HepG2 (cell line): Measurements from ENCODE around the gene SEC63. TPM values are rescaled to one million over a fixed set of nuclear protein-coding genes. Genes with fewer than 3 reads are reported as not detected.
"Not testable (repeated sequence)": the region's sequence is repeated elsewhere in the genome, so short reads cannot be mapped to it uniquely, and the experiment has no call there.

Experiments
- ATAC-seq: fragments of 200-7000 bp; cut with Tn5 transposase; 3 replicates; pipeline ENCODE4 v1.9.1; 2020; ENCODE audit warnings: mild to moderate bottlenecking, moderate library complexity
- BruUV-seq: library from RNA; stranded (reverse); fragments of 400-500 nt; replicated peaks from 2 replicates; lab custom pipeline; 2021; lab: Mats Ljungman, UMichigan
- CTCF ChIA-PET: fragments of 300-600 bp; formaldehyde crosslinking; extraction: SDS; loops from one replicate; lab custom pipeline; 2021; ENCODE audit warnings: low total read pairs, inconsistent platforms, low intra/inter-chr PET ratio; lab: Yijun Ruan, JAX
- POLR2A ChIA-PET: fragments of 350-600 bp; sonication (Branson Sonifier 250); formaldehyde crosslinking; loops from one replicate; lab custom pipeline; 2020; ENCODE audit warnings: antibody characterized with exemption, inconsistent platforms; lab: Yijun Ruan, JAX
- DNase-seq: peaks from one replicate; pipeline ENCODE4 v3.0.0-alpha.2; 2015; ENCODE audit warnings: low spot score
- FAIRE-seq: peaks from 3 replicates; lab custom pipeline; 2011; peaks lifted over from hg19 to GRCh38; lab: Jason Lieb, UNC
- H2AFZ ChIP-seq: one replicate; pipeline ENCODE4 v1.6.1; 2011; ENCODE audit warnings: low read length, inconsistent platforms
- H3K27ac ChIP-seq: fragments of 300-600 bp; 3 replicates; pipeline ENCODE4 v1.8.0; 2011; ENCODE audit warnings: mixed run types, mild to moderate bottlenecking, mixed read lengths, low read length, inconsistent platforms; ENCODE audit not compliant: insufficient read depth; ENCODE audit errors: extremely low read length
- H3K27me3 ChIP-seq, 2 experiments: fragments of 200-600 bp in 1 of 2; 2 replicates in 1 of 2; 3 replicates in 1 of 2; pipeline versions ENCODE4 v1.6.0 to v1.8.0; 2011; ENCODE audit warnings: low read length in 2 of 2, mild to moderate bottlenecking in 2 of 2, moderate library complexity in 2 of 2, inconsistent platforms in 1 of 2; ENCODE audit not compliant: insufficient read depth in 2 of 2, control insufficient read depth in 1 of 2
- H3K36me3 ChIP-seq, 2 experiments: fragments of 200-600 bp in 1 of 2; replicated peaks in 1 of 2; 2 replicates in 1 of 2; 3 replicates in 1 of 2; pipeline versions ENCODE4 v1.5.1 to v1.8.0; 2011; ENCODE audit warnings: low read length in 2 of 2, inconsistent platforms in 1 of 2; ENCODE audit not compliant: insufficient read depth in 2 of 2, control insufficient read depth in 1 of 2
- H3K4me1 ChIP-seq: 2 replicates; pipeline ENCODE4 v1.5.1; 2012; ENCODE audit warnings: low read length, inconsistent platforms; ENCODE audit not compliant: insufficient read depth
- H3K4me2 ChIP-seq: 2 replicates; pipeline ENCODE4 v1.6.0; 2011; ENCODE audit warnings: low read depth, low read length, inconsistent platforms
- H3K4me3 ChIP-seq, 3 experiments: fragments of 200-600 bp in 1 of 3; sonication (generic), shearing (Covaris generic) in 1 of 3; replicated peaks in 1 of 3; 2 replicates each; pipeline ENCODE4 v1.5.1; 2011 to 2016; ENCODE audit warnings: low read length in 3 of 3, inconsistent platforms in 2 of 3, low read depth in 2 of 3, mild to moderate bottlenecking in 2 of 3, control low read depth in 1 of 3, mixed read lengths in 1 of 3; ENCODE audit not compliant: insufficient read depth in 1 of 3
- H3K79me2 ChIP-seq: one replicate; pipeline ENCODE4 v1.6.1; 2011; ENCODE audit warnings: low read length, inconsistent platforms; ENCODE audit not compliant: insufficient read depth
- H3K9ac ChIP-seq: 2 replicates; pipeline ENCODE4 v1.6.0; 2011; ENCODE audit warnings: mild to moderate bottlenecking, low read depth, low read length, inconsistent platforms; ENCODE audit not compliant: insufficient read depth
- H3K9me3 ChIP-seq: 2 replicates; pipeline ENCODE4 v1.5.1; 2012; ENCODE audit warnings: mild to moderate bottlenecking, low read length
- H4K20me1 ChIP-seq: 2 replicates; pipeline ENCODE4 v1.6.0; 2011; ENCODE audit warnings: inconsistent platforms, mild to moderate bottlenecking, low read length, moderate library complexity; ENCODE audit not compliant: insufficient read depth
- HOXA9 ChIP-seq: sonication (generic); formaldehyde crosslinking; IDR thresholded peaks from 2 replicates; pipeline ENCODE4 v1.8.1; 2022; ENCODE audit warnings: missing genetic modification reagents, mild to moderate bottlenecking, moderate library complexity, borderline replicate concordance
- MYPOP ChIP-seq: sonication (generic); formaldehyde crosslinking; IDR thresholded peaks from 2 replicates; pipeline ENCODE4 v1.8.1; 2023; ENCODE audit warnings: mild to moderate bottlenecking, moderate library complexity, missing genetic modification reagents
- RFXAP ChIP-seq: sonication (generic); formaldehyde crosslinking; IDR thresholded peaks from 2 replicates; pipeline ENCODE4 v1.4.0; 2020; ENCODE audit warnings: missing genetic modification reagents, borderline replicate concordance
- TIGD3 ChIP-seq: sonication (generic); formaldehyde crosslinking; IDR thresholded peaks from 2 replicates; pipeline ENCODE4 v1.5.1; 2020; ENCODE audit warnings: mild to moderate bottlenecking, missing genetic modification reagents, borderline replicate concordance
- ZNF121 ChIP-seq: sonication (generic); formaldehyde crosslinking; IDR thresholded peaks from 2 replicates; pipeline ENCODE4 v1.5.0; 2020; ENCODE audit warnings: mild to moderate bottlenecking, missing genetic modification reagents
- ZNF280D ChIP-seq: sonication (generic); formaldehyde crosslinking; IDR thresholded peaks from 2 replicates; pipeline ENCODE4 v1.5.1; 2020; ENCODE audit warnings: mild to moderate bottlenecking, missing genetic modification reagents
- ZNF333 ChIP-seq: sonication (generic); formaldehyde crosslinking; IDR thresholded peaks from 2 replicates; pipeline ENCODE4 v1.4.0; 2020; ENCODE audit warnings: mild to moderate bottlenecking, missing genetic modification reagents, borderline replicate concordance
- ZNF441 ChIP-seq: sonication (generic); formaldehyde crosslinking; IDR thresholded peaks from 2 replicates; pipeline ENCODE4 v1.7.0; 2021; ENCODE audit warnings: missing genetic modification reagents, borderline replicate concordance
- ZNF572 ChIP-seq: sonication (generic); formaldehyde crosslinking; IDR thresholded peaks from 2 replicates; pipeline ENCODE4 v1.5.1; 2020; ENCODE audit warnings: mild to moderate bottlenecking, missing genetic modification reagents
- ZNF749 ChIP-seq: sonication (generic); formaldehyde crosslinking; IDR thresholded peaks from 2 replicates; pipeline ENCODE4 v1.8.0; 2022; ENCODE audit warnings: mild to moderate bottlenecking, missing genetic modification reagents, moderate library complexity, borderline replicate concordance
- WGBS: methylation state at CpG from one replicate; pipeline ENCODE4 v1.1.6; 2017; ENCODE audit warnings: low lambda C conversion rate; 5-methylcytosine and 5-hydroxymethylcytosine counted together
- in situ Hi-C: cut with HindIII; loops from 2 replicates; pipeline ENCODE4 v1.10.0; 2017; ENCODE audit warnings: low pct_unique_long_range_greater_than_20kb; ENCODE audit not compliant: extremely low pct_ligation_motif_present
- intact Hi-C: fragments of 100-400 bp; cut with micrococcal nuclease; formaldehyde crosslinking; loops from one replicate; pipeline ENCODE4 v1.10.0; 2022; ENCODE audit not compliant: unreplicated experiment
- polyA plus RNA-seq, 8 experiments: library from polyadenylated mRNA; depleted of rRNA in 3 of 8; stranded (reverse) in 7 of 8; unstranded in 1 of 8; fragments of >200 nt; fragmentation: Illumina TruSeq in 4 of 8; extraction: Trizol in 4 of 8; gene quantifications; 2 replicates each; pipeline versions ENCODE4 v1.2.1 to v1.2.3, GENCODE V29; 2011 to 2016; ENCODE audit warnings: low read depth in 4 of 8, missing spikeins in 1 of 8, mixed read lengths in 1 of 8; ENCODE audit not compliant: insufficient read depth in 1 of 8
- total RNA-seq, 5 experiments: library from RNA; depleted of rRNA; stranded (reverse); fragments of >200 nt; fragmentation: Illumina TruSeq; extraction: Trizol; gene quantifications; 2 replicates each; pipeline ENCODE4 v1.2.3, GENCODE V29; 2016; ENCODE audit warnings: low read depth in 1 of 5

SEC63 gene
- total and polyA plus RNA-seq, 2 of the 13 experiments (the other 11 are each of a cell fraction or from before 2014, with no cell fraction given), result 20.2 to 45.9 TPM

- peaks cover 0 to 7% of the 10 kb centered on the region in 2 experiments; a peak in 1 of 5 replicates for H3K36me3 ChIP-seq
- 82% methylated on average over 3 of the region's 3 CpGs for WGBS
- DNase-seq (no peak), FAIRE-seq (no peak), ATAC-seq (peak; percentile 27; the same call in 1 of the 3 replicates)
- CTCF ChIA-PET, result no interaction called here
- TF ChIP-seq MYPOP (CRISPR knock-in tag) (no peak), HOXA9 (CRISPR knock-in tag) (no peak), ZNF121 (CRISPR knock-in tag) (no peak), RFXAP (CRISPR knock-in tag) (no peak), TIGD3 (CRISPR knock-in tag) (no peak), ZNF441 (CRISPR knock-in tag) (no peak), ZNF749 (no peak), ZNF280D (CRISPR knock-in tag) (no peak), ZNF333 (CRISPR knock-in tag) (no peak), ZNF572 (no peak)
- in situ Hi-C loops (no loop called here), intact Hi-C loops (no loop called here)
- H4K20me1 ChIP-seq, result peaks cover 41% of the 10 kb centered on the region
- POLR2A ChIA-PET, result no interaction called here
- H3K79me2 ChIP-seq, result peaks cover 72% of the 10 kb centered on the region
- no peaks in the 10 kb centered on the region for H3K27me3 ChIP-seq
- H3K4me1 ChIP-seq, result peaks cover 49% of the 10 kb centered on the region
- no peak overlapping the region for H3K9ac ChIP-seq
- no TSS peak for BruUV-seq
- H3K27ac ChIP-seq, result no peak overlapping the region
- H3K4me2 ChIP-seq, result no peak overlapping the region
- no peaks in the 10 kb centered on the region for H3K9me3 ChIP-seq
- no peak overlapping the region for H2AFZ ChIP-seq
- H3K4me3 ChIP-seq, result no peak overlapping the region
These were observed 21.7 kb downstream of the SEC63 start for GRCh38 chr6:107936162-107936909.

GRCh38 chr6:107934229-107934628 lies 23.8 kb downstream of the SEC63 start:
- DNase-seq, H2AFZ ChIP-seq, H3K4me2 ChIP-seq, POLR2A ChIA-PET, intact Hi-C loops, H3K27ac ChIP-seq, CTCF ChIA-PET, H3K27me3 ChIP-seq, H3K36me3 ChIP-seq, BruUV-seq, H3K4me3 ChIP-seq, ATAC-seq, H3K9me3 ChIP-seq, H3K9ac ChIP-seq, in situ Hi-C loops, FAIRE-seq: not testable (repeated sequence)
- H4K20me1 ChIP-seq, result peaks cover 38% of the 10 kb centered on the region
- H3K79me2 ChIP-seq, result peaks cover 69% of the 10 kb centered on the region
- H3K4me1 ChIP-seq, result peaks cover 41% of the 10 kb centered on the region
- WGBS, result 100% methylated on average over 14 of the region's 35 CpGs
